Measurements from ENCODE around the gene ROR1.

GRCh38 chr1:64092851-64093371, 319.1 kb downstream of the ROR1 start:
- TF ChIP-seq TSHZ2 (CRISPR knock-in tag; IDR thresholded peaks at IDR 0.05) (no peak), SNAI2 (CRISPR knock-in tag; IDR thresholded peaks at IDR 0.05) (peak; percentile 52; the same call in 1 of the 2 replicates), ZFP30 (CRISPR knock-in tag; IDR thresholded peaks at IDR 0.05) (no peak), CSRNP3 (CRISPR knock-in tag; IDR thresholded peaks at IDR 0.05) (no peak), PATZ1 (CRISPR knock-in tag; IDR thresholded peaks at IDR 0.05; ENCODE audit: borderline replicate concordance) (no peak), CREB5 (CRISPR knock-in tag; IDR thresholded peaks at IDR 0.05; ENCODE audit: low read depth) (peak; percentile 37; the same call in 1 of the 2 replicates), TCF4 (CRISPR knock-in tag; IDR thresholded peaks at IDR 0.05; ENCODE audit: borderline replicate concordance) (peak; percentile 39; the same call in 1 of the 2 replicates), TOX (CRISPR knock-in tag; IDR thresholded peaks at IDR 0.05; ENCODE audit: borderline replicate concordance) (0 out of 2 replicates have a peak, but pooled peaks have one; percentile 31), POU6F1 (CRISPR knock-in tag; IDR thresholded peaks at IDR 0.05; ENCODE audit: borderline replicate concordance, low read depth) (no peak), BACH2 (CRISPR knock-in tag; IDR thresholded peaks at IDR 0.05; ENCODE audit: borderline replicate concordance) (no peak), ZNF70 (CRISPR knock-in tag; IDR thresholded peaks at IDR 0.05) (no peak), ZNF565 (CRISPR knock-in tag; conservative IDR thresholded peaks at IDR 0.05; ENCODE audit: low read depth) (no peak), RARB (CRISPR knock-in tag; IDR thresholded peaks at IDR 0.05) (no peak)

Measured in SK-N-SH treated with all-trans-retinoic acid at 6 μM for 48 hours (cell line).